Stimulated activated CD4-positive, alpha-beta T cell treated with anti-CD3 and anti-CD28 coated beads, Interleukin-2, amount 100 ng/mL, for 48 hours (primary cell): ENCODE measurements around the gene RPS15A.
"Not testable (repeated sequence)": the region's sequence is repeated elsewhere in the genome, so short reads cannot be mapped to it uniquely, and the experiment has no call there.

Experiments used
- DNase-seq, 2 donors: peaks; one replicate each; pipeline ENCODE4 v3.0.0-alpha.2; 2020

The RPS15A gene

GRCh38 chr16:18796377-18796776 lies 6.2 kb upstream of the RPS15A start:
- DNase-seq = no peak

GRCh38 chr16:18792836-18793433 lies 2.8 kb upstream of the RPS15A start:
- no peak for DNase-seq

GRCh38 chr16:18789515-18789849 lies 652 bp downstream of the RPS15A start:
- no peak for DNase-seq

GRCh38 chr16:18788828-18789514 lies 1.2 kb downstream of the RPS15A start:
- no peak for DNase-seq

GRCh38 chr16:18784917-18785623 lies 5.1 kb downstream of the RPS15A start:
- no peak for DNase-seq

- DNase-seq = no peak
Observed at GRCh38 chr16:18783430-18784341, 6.4 kb downstream of the RPS15A start.

- DNase-seq = no peak
Observed at GRCh38 chr16:18782697-18783429, 7.3 kb downstream of the RPS15A start.

- not testable (repeated sequence) for DNase-seq
Observed at GRCh38 chr16:18781232-18781631, 8.9 kb downstream of the RPS15A start.

- not testable (repeated sequence) for DNase-seq
Observed at GRCh38 chr16:18780460-18781026, 9.6 kb downstream of the RPS15A start.

- not testable (repeated sequence) for DNase-seq
Observed at GRCh38 chr16:18777664-18778063, 12.5 kb downstream of the RPS15A start.

GRCh38 chr16:18776334-18776733 lies 13.8 kb downstream of the RPS15A start:
- not testable (repeated sequence) for DNase-seq

- DNase-seq = not testable (repeated sequence)
Observed at GRCh38 chr16:18774651-18775050, 15.5 kb downstream of the RPS15A start.

GRCh38 chr16:18772171-18772570 lies 18.0 kb downstream of the RPS15A start:
- not testable (repeated sequence) for DNase-seq

GRCh38 chr16:18770336-18770962 lies 19.7 kb downstream of the RPS15A start:
- not testable (repeated sequence) for DNase-seq

GRCh38 chr16:18767217-18767616 lies 22.9 kb downstream of the RPS15A start:
- not testable (repeated sequence) for DNase-seq

- not testable (repeated sequence) for DNase-seq
Observed at GRCh38 chr16:18762713-18763112, 27.4 kb downstream of the RPS15A start.

GRCh38 chr16:18759598-18760520 lies 30.3 kb downstream of the RPS15A start:
- DNase-seq = not testable (repeated sequence)

GRCh38 chr16:18757960-18758660 lies 32.0 kb downstream of the RPS15A start:
- DNase-seq = not testable (repeated sequence)

- DNase-seq = not testable (repeated sequence)
Observed at GRCh38 chr16:18756639-18757038, 33.5 kb downstream of the RPS15A start.
